ENCODE results near the gene FAM81B. TPM values are rescaled to one million over a fixed set of nuclear protein-coding genes. Genes with fewer than 3 reads are reported as not detected.

FAM81B gene
- polyA plus RNA-seq, 3 donors: not detected

- Histone ChIP-seq H3K27me3 (ENCODE audit: control insufficient read depth in 2 of 2, insufficient read depth in 2 of 2, low read length in 2 of 2) (no peaks in the 10 kb centered on the region), H3K36me3 (replicated peaks in 1 of 2; ENCODE audit: control insufficient read depth in 1 of 2, insufficient read depth in 2 of 2, low read length in 2 of 2) (no peaks in the 10 kb centered on the region), H3K9me3 (replicated peaks in 1 of 2; ENCODE audit: control insufficient read depth in 1 of 2, insufficient read depth in 1 of 2, low read length in 2 of 2) (no peaks in the 10 kb centered on the region), H2AFZ (ENCODE audit: insufficient read depth, low read depth, low read length, poor library complexity, severe bottlenecking) (no peak overlapping the region), H3K4me3 (replicated peaks in 1 of 3; ENCODE audit: low read depth in 2 of 3, low read length in 3 of 3) (no peak overlapping the region), H3K4me2 (replicated peaks; ENCODE audit: extremely low read depth, low read length, poor library complexity, severe bottlenecking) (no peak overlapping the region), H3K4me1 (ENCODE audit: control insufficient read depth in 1 of 2, insufficient read depth in 2 of 2, low read length in 2 of 2) (no peaks in the 10 kb centered on the region), H3K79me2 (ENCODE audit: insufficient read depth, low read length) (no peaks in the 10 kb centered on the region), H3K9ac (ENCODE audit: insufficient read depth, low read length, poor library complexity, severe bottlenecking) (no peak overlapping the region), H3K27ac (ENCODE audit: low read depth in 1 of 2, low read length in 2 of 2) (no peak overlapping the region), H4K20me1 (ENCODE audit: insufficient read depth, low read length) (no peaks in the 10 kb centered on the region)
- no peaks in the 10 kb centered on the region for H3K36me3 Mint-ChIP-seq
- intact Hi-C loops (cut with micrococcal nuclease): no loop called here
- WGBS (ENCODE audit: insufficient coverage): no CpG with 5 or more reads among the region's 2 CpGs
- no peak overlapping the region for H3K27ac Mint-ChIP-seq
- H3K4me3 Mint-ChIP-seq: no peak overlapping the region
- no peaks in the 10 kb centered on the region for H3K4me1 Mint-ChIP-seq
- TF ChIP-seq, protein P1, sequence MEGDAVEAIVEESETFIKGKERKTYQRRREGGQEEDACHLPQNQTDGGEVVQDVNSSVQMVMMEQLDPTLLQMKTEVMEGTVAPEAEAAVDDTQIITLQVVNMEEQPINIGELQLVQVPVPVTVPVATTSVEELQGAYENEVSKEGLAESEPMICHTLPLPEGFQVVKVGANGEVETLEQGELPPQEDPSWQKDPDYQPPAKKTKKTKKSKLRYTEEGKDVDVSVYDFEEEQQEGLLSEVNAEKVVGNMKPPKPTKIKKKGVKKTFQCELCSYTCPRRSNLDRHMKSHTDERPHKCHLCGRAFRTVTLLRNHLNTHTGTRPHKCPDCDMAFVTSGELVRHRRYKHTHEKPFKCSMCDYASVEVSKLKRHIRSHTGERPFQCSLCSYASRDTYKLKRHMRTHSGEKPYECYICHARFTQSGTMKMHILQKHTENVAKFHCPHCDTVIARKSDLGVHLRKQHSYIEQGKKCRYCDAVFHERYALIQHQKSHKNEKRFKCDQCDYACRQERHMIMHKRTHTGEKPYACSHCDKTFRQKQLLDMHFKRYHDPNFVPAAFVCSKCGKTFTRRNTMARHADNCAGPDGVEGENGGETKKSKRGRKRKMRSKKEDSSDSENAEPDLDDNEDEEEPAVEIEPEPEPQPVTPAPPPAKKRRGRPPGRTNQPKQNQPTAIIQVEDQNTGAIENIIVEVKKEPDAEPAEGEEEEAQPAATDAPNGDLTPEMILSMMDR (IDR thresholded peaks at IDR 0.05): no peak
- no peaks in the 10 kb centered on the region for H3K27me3 Mint-ChIP-seq (ENCODE audit: low read depth in 3 of 3)
- DNase-seq: no peak
- H3K9me3 Mint-ChIP-seq: peaks cover 0 to 8% (median 2%) of the 10 kb centered on the region in 7 donors
Observed at GRCh38 chr5:95432779-95433178, 41.6 kb downstream of the FAM81B start.

- H3K27me3 Mint-ChIP-seq (ENCODE audit: low read depth in 3 of 3): peaks cover 0 to 1% (median 0%) of the 10 kb centered on the region in 3 donors
- H3K4me3 Mint-ChIP-seq: no peak overlapping the region
- 86% methylated on average over 6 of the region's 6 CpGs for WGBS (ENCODE audit: insufficient coverage)
Observed at GRCh38 chr5:95439801-95440493, 48.8 kb downstream of the FAM81B start.

More at GRCh38 chr5:95439801-95440493, 48.8 kb downstream of the FAM81B start:
- Mint-ChIP-seq H3K36me3 (no peaks in the 10 kb centered on the region), H3K9me3 (peaks cover 0 to 2% (median 0%) of the 10 kb centered on the region in 7 donors), H3K27ac (no peak overlapping the region), H3K4me1 (no peaks in the 10 kb centered on the region)
- Histone ChIP-seq H3K4me1 (ENCODE audit: control insufficient read depth in 1 of 2, insufficient read depth in 2 of 2, low read length in 2 of 2) (no peaks in the 10 kb centered on the region), H3K9me3 (replicated peaks in 1 of 2; ENCODE audit: control insufficient read depth in 1 of 2, insufficient read depth in 1 of 2, low read length in 2 of 2) (no peaks in the 10 kb centered on the region), H4K20me1 (ENCODE audit: insufficient read depth, low read length) (no peaks in the 10 kb centered on the region), H3K36me3 (replicated peaks in 1 of 2; ENCODE audit: control insufficient read depth in 1 of 2, insufficient read depth in 2 of 2, low read length in 2 of 2) (no peaks in the 10 kb centered on the region), H3K4me3 (replicated peaks in 1 of 3; ENCODE audit: low read depth in 2 of 3, low read length in 3 of 3) (no peak overlapping the region), H3K27me3 (ENCODE audit: control insufficient read depth in 2 of 2, insufficient read depth in 2 of 2, low read length in 2 of 2) (peaks cover 0 to 2% of the 10 kb centered on the region in 2 donors), H3K79me2 (ENCODE audit: insufficient read depth, low read length) (no peaks in the 10 kb centered on the region), H3K9ac (ENCODE audit: insufficient read depth, low read length, poor library complexity, severe bottlenecking) (no peak overlapping the region), H3K4me2 (replicated peaks; ENCODE audit: extremely low read depth, low read length, poor library complexity, severe bottlenecking) (no peak overlapping the region), H3K27ac (ENCODE audit: low read depth in 1 of 2, low read length in 2 of 2) (no peak overlapping the region), H2AFZ (ENCODE audit: insufficient read depth, low read depth, low read length, poor library complexity, severe bottlenecking) (no peak overlapping the region)
- intact Hi-C loops (cut with micrococcal nuclease): no loop called here
- TF ChIP-seq, protein P1 (IDR thresholded peaks at IDR 0.05): no peak
- DNase-seq: no peak

Data from CD14-positive monocyte (primary cell).